Fibroblast of gingiva (primary cell): ENCODE results near the gene LY6G5B.

Experiments
- DNase-seq: peaks from one replicate; pipeline ENCODE4 v3.0.0-alpha.2; 2011; ENCODE audit warnings: low read depth

Gene LY6G5B

DNA sequence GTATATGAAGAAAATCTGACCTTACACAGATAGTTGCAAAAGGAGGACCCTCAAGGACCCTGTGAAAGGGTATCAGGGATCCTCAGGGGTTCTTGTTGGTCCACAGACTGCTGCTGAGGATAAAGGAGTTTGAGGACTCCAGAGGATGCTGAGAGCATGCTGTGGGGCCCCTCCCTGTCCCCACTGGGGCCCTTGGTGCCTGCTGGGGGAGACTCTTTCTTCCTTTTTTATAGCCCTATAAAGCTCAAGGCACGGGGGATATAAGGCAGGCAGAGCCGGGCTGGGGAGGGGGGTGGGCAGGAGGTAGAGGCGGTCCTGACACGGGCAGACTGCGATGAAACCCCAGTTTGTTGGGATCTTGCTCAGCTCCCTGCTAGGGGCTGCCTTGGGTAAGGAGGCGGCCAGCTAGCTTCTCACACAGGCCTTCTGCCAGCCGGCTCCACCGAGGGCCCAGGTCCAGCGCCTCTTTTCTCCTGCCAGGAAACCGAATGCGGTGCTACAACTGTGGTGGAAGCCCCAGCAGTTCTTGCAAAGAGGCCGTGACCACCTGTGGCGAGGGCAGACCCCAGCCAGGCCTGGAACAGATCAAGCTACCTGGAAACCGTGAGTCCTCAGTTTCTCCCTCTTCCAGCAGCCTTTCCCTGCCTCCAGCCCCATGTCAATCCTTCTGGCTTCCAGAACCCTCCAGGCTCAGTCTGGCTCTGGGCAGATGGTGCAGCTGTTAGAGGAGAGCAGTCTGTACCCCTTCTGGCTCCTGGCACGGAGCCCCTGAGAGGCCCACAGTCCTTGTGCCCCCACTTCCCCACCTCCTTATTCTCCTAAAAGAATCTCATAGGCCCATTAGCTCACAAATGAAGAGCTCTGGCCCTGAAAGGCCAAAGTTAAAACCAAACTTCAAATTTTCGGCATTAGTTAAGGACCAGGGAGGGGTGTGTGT lies 45.5 kb downstream of the LY6G5B start, which contains the start of gene LY6G6D:
Gene LY6G6D, plus strand, starts transcription at position 327 of the 937 bp plus-strand sequence. Its CDS starts 8 bp downstream, at position 335.
- no peak for DNase-seq

GRCh38 chr6:31717499-31718222 lies 47.9 kb downstream of the LY6G5B start:
- DNase-seq: no peak

- DNase-seq: no peak
Measured at GRCh38 chr6:31718265-31718664, 48.5 kb downstream of the LY6G5B start.

GRCh38 chr6:31719001-31719400 lies 49.2 kb downstream of the LY6G5B start:
- no peak for DNase-seq

DNA sequence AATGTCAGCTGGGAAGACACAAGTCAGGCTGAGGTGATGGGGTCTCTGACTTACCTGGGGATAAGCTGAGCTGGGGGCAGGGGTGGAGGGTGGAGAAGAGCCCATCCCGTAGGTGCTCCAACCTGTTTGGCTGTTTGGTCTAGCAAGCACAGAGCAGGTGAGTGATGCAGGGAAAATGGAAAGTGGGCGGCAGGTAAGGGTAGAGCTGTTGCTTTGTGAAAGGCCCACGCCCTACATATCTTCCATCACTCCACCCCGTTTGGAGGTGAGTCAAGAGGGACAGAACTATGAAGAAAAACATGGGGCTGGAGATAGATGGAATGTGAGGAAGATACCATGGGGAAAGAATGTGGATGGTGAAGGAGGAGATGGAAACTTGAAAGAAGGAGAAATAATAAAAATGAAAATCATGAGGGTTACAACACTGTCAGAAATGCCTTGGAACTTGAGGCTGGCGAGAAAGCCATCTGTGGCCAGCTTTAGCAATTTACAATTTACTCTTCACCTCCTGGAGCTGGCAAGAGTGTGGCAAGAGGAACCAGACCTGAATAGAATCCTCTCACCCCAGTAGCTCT lies 50.5 kb downstream of the LY6G5B start:
- DNase-seq: no peak

GRCh38 chr6:31721351-31722020 lies 51.7 kb downstream of the LY6G5B start, which contains the start of gene LY6G6C:
LY6G6C (minus strand) TSS chr6:31721746; CDS start chr6:31721679, 67 bp downstream.
- DNase-seq: no peak

DNA sequence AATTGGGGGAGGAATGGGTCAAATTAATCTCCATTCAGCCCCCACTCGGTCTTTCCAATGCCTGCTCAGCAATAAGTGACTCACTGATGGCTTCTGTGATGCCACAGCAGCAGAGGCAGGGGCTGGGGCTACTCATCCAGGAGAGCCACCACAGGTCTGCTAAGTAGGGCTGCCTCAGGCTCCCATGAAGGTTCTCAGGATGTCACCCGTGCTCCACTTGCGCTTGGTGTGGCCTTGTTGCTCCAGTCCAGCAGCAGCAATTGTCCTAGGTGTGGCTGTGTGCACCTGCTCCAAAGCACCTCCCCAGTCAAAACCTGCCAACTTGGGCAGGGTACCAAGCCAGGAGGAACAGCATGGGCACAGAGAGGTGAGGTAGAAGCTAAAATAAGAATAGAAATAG lies 52.4 kb downstream of the LY6G5B start:
- no peak for DNase-seq
